NB4 (cell line): ENCODE results near the gene PHB1.

Experiments
- MYC ChIP-seq: IDR thresholded peaks from 2 replicates; pipeline ENCODE4 v1.6.1; 2011; ENCODE audit warnings: low read depth, low read length
- POLR2A ChIP-seq: IDR thresholded peaks from 2 replicates; pipeline ENCODE4 v1.6.1; 2011; ENCODE audit warnings: mild to moderate bottlenecking; ENCODE audit not compliant: insufficient read length; ENCODE audit errors: extremely low read depth
- TF ChIP-seq, protein P1 (sequence below): IDR thresholded peaks from one replicate; pipeline ENCODE4 v1.5.1; 2012; ENCODE audit warnings: low read depth, low read length

DNA sequence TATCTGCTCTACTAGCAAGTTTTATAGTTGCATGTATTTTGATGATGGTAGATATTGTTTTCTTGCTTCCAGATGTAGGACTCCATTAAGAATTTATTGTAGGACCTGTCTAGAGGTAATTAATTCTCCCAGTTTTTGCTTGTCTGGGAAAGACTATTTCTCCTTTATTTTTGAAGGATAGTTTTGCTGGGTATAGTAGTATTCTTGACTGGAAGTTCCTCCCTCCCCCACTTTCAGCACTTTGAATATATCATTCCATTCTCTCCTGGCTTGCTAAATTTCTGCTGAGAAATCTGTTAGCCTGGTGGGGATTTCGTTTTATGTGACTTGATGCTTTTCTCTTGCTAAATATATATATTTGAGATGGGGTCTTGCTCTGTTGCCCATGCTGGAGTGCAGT, 8.0 kb upstream of the PHB1 start:
- TF ChIP-seq POLR2A (no peak), MYC (no peak)
- TF ChIP-seq, protein P1, sequence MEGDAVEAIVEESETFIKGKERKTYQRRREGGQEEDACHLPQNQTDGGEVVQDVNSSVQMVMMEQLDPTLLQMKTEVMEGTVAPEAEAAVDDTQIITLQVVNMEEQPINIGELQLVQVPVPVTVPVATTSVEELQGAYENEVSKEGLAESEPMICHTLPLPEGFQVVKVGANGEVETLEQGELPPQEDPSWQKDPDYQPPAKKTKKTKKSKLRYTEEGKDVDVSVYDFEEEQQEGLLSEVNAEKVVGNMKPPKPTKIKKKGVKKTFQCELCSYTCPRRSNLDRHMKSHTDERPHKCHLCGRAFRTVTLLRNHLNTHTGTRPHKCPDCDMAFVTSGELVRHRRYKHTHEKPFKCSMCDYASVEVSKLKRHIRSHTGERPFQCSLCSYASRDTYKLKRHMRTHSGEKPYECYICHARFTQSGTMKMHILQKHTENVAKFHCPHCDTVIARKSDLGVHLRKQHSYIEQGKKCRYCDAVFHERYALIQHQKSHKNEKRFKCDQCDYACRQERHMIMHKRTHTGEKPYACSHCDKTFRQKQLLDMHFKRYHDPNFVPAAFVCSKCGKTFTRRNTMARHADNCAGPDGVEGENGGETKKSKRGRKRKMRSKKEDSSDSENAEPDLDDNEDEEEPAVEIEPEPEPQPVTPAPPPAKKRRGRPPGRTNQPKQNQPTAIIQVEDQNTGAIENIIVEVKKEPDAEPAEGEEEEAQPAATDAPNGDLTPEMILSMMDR = no peak
